ENCODE results near the gene MYO9A. TPM values are rescaled to one million over a fixed set of nuclear protein-coding genes. Genes with fewer than 3 reads are reported as not detected.

MYO9A gene
- total RNA-seq, 2 donors from 2014 or later, result 34.9 to 36.4 TPM

- H3K9me3 ChIP-seq (ENCODE audit: control insufficient read depth, low read length), result no peaks in the 10 kb centered on the region
- H3K36me3 Mint-ChIP-seq (ENCODE audit: low read depth), result no peaks in the 10 kb centered on the region
- no peak overlapping the region for H3K27ac Mint-ChIP-seq
- no peak overlapping the region for H3K4me3 ChIP-seq (ENCODE audit: low read length)
- H3K4me3 Mint-ChIP-seq, result no peak overlapping the region
- H3K9ac ChIP-seq (ENCODE audit: extremely low read depth, low read length, poor library complexity, severe bottlenecking), result no peak overlapping the region
- no peak for TF ChIP-seq CTCF (conservative IDR thresholded peaks at IDR 0.05)
- no peak overlapping the region for H3K27ac ChIP-seq (ENCODE audit: low read depth, low read length)
- no peaks in the 10 kb centered on the region for H3K36me3 ChIP-seq (ENCODE audit: control insufficient read depth, insufficient read depth, low read length)
- H3K4me1 Mint-ChIP-seq, result no peaks in the 10 kb centered on the region
- no peaks in the 10 kb centered on the region for H3K27me3 ChIP-seq (ENCODE audit: control insufficient read depth, insufficient read depth, low read length, poor library complexity, severe bottlenecking)
- WGBS, 2 experiments (ENCODE audit: insufficient coverage in 1 of 2, insufficient read length in 1 of 2), result 91 to 97% methylated on average over 4 to 7 of the region's 7 CpGs
- no peak for DNase-seq
- no peaks in the 10 kb centered on the region for H3K4me1 ChIP-seq (ENCODE audit: control insufficient read depth, insufficient read depth, low read length)
- peaks cover 2% of the 10 kb centered on the region for H3K27me3 Mint-ChIP-seq (ENCODE audit: insufficient read depth)
- H3K9me3 Mint-ChIP-seq, result no peaks in the 10 kb centered on the region
These were observed 331.3 kb downstream of the MYO9A start for GRCh38 chr15:71786673-71787072.

- Histone ChIP-seq H3K27me3 (ENCODE audit: control insufficient read depth, insufficient read depth, low read length, poor library complexity, severe bottlenecking) (no peaks in the 10 kb centered on the region), H3K36me3 (ENCODE audit: control insufficient read depth, insufficient read depth, low read length) (no peaks in the 10 kb centered on the region), H3K4me3 (ENCODE audit: low read length) (no peak overlapping the region), H3K9ac (ENCODE audit: extremely low read depth, low read length, poor library complexity, severe bottlenecking) (no peak overlapping the region), H3K4me1 (ENCODE audit: control insufficient read depth, insufficient read depth, low read length) (no peaks in the 10 kb centered on the region), H3K9me3 (ENCODE audit: control insufficient read depth, low read length) (no peaks in the 10 kb centered on the region), H3K27ac (ENCODE audit: low read depth, low read length) (no peak overlapping the region)
- Mint-ChIP-seq H3K4me1 (no peaks in the 10 kb centered on the region), H3K36me3 (ENCODE audit: low read depth) (no peaks in the 10 kb centered on the region), H3K27me3 (ENCODE audit: insufficient read depth) (peaks cover 2% of the 10 kb centered on the region), H3K9me3 (no peaks in the 10 kb centered on the region), H3K4me3 (no peak overlapping the region), H3K27ac (no peak overlapping the region)
- no peak for DNase-seq
- WGBS, 2 experiments (ENCODE audit: insufficient coverage in 1 of 2, insufficient read length in 1 of 2), result 94 to 95% methylated on average over 2 of the region's 2 CpGs
- no peak for TF ChIP-seq CTCF (conservative IDR thresholded peaks at IDR 0.05)
These were observed 332.0 kb downstream of the MYO9A start for GRCh38 chr15:71785996-71786395.

DNA sequence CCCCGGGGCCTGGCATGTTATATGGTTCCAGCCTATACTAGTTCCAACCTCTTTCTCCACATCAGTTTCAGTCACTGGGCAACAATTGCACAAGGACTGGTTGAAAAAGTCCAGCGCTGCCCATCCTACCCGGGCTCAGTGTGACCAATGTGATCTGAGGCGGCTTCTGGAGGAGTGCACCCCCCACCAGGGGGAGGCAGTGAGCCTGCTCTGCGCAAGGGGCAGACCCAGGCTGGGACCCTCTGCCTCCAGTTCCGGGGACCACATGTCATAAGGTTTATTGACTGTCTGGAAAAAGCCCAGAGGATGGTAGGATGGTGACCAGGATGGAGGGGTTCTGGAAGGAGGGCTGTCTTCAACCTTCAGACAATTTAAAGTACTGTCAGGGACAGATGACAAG lies 333.2 kb downstream of the MYO9A start:
- Histone ChIP-seq H3K4me3 (ENCODE audit: low read length) (no peak overlapping the region), H3K9ac (ENCODE audit: extremely low read depth, low read length, poor library complexity, severe bottlenecking) (no peak overlapping the region), H3K9me3 (ENCODE audit: control insufficient read depth, low read length) (no peaks in the 10 kb centered on the region), H3K4me1 (ENCODE audit: control insufficient read depth, insufficient read depth, low read length) (no peaks in the 10 kb centered on the region), H3K27me3 (ENCODE audit: control insufficient read depth, insufficient read depth, low read length, poor library complexity, severe bottlenecking) (no peaks in the 10 kb centered on the region), H3K27ac (ENCODE audit: low read depth, low read length) (no peak overlapping the region), H3K36me3 (ENCODE audit: control insufficient read depth, insufficient read depth, low read length) (no peaks in the 10 kb centered on the region)
- H3K4me3 Mint-ChIP-seq, result no peak overlapping the region
- peak; percentile 79 for TF ChIP-seq CTCF (conservative IDR thresholded peaks at IDR 0.05)
- H3K27me3 Mint-ChIP-seq (ENCODE audit: insufficient read depth), result peaks cover 2% of the 10 kb centered on the region
- DNase-seq, result peak; percentile 80
- no peaks in the 10 kb centered on the region for H3K9me3 Mint-ChIP-seq
- no peaks in the 10 kb centered on the region for H3K36me3 Mint-ChIP-seq (ENCODE audit: low read depth)
- H3K27ac Mint-ChIP-seq, result no peak overlapping the region
- peaks cover 8% of the 10 kb centered on the region for H3K4me1 Mint-ChIP-seq
- WGBS, 2 experiments (ENCODE audit: insufficient coverage in 1 of 2, insufficient read length in 1 of 2), result 73 to 86% methylated on average over 6 of the region's 6 CpGs

Measured in endodermal cell (in vitro differentiated cells).